ENCODE data around the gene MSN.
"Not testable (repeated sequence)": the region's sequence is repeated elsewhere in the genome, so short reads cannot be mapped to it uniquely, and the experiment has no call there.

MSN gene

DNA sequence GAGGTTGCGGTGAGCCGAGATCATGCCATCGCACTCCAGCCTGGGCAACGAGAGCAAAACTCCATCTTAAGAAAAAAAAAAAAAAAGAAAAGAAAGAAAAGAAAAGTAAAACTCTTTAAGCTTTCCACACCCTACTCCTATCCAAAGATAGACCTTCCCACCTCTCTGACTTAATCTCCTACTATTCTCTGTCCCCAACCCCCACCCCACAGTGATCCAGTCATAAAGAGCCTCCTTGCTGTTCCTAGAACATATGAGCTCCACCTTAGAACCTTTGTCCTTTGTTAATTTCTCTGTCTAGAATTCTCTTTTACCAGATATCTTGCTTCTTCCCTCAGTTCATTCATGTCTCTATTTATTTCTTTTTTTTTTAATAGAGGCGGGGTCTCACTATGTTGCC is 30.1 kb upstream of the MSN start:
- DNase-seq (ENCODE audit: low spot score), result no peak
- TF ChIP-seq, protein P1, sequence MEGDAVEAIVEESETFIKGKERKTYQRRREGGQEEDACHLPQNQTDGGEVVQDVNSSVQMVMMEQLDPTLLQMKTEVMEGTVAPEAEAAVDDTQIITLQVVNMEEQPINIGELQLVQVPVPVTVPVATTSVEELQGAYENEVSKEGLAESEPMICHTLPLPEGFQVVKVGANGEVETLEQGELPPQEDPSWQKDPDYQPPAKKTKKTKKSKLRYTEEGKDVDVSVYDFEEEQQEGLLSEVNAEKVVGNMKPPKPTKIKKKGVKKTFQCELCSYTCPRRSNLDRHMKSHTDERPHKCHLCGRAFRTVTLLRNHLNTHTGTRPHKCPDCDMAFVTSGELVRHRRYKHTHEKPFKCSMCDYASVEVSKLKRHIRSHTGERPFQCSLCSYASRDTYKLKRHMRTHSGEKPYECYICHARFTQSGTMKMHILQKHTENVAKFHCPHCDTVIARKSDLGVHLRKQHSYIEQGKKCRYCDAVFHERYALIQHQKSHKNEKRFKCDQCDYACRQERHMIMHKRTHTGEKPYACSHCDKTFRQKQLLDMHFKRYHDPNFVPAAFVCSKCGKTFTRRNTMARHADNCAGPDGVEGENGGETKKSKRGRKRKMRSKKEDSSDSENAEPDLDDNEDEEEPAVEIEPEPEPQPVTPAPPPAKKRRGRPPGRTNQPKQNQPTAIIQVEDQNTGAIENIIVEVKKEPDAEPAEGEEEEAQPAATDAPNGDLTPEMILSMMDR (IDR thresholded peaks at IDR 0.05; ENCODE audit: extremely low read depth, missing control alignments), result no peak

- no peak for DNase-seq (ENCODE audit: low spot score)
- TF ChIP-seq, protein P1 (IDR thresholded peaks at IDR 0.05; ENCODE audit: extremely low read depth, missing control alignments), result no peak
These were observed 24.5 kb upstream of the MSN start for GRCh38 chrX:65642914-65643491.

DNA sequence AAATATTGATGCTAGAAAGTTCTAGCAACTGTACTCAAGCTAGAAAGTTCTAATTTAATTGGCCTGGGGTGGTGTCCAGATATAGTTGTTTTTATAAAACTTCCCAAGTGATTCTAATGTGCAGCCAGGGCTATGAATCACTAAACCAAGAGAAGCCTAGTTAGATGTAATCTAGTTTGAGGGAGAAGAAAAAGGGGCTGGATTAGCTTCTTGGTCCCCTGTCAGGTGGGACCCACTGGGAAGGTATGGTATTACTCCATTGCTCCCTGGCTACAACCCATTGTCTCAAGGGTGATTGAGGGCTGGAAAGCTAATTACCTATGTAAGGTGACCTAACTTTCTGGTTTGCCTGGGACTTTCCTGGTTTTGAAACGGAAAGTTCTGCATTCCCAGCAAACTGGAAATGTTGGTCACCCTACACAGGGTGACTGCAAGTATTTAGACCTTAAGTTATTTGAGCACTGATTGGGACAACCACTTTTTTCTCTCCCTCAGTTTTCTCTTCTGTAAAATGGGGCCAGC is 23.9 kb upstream of the MSN start:
- TF ChIP-seq, protein P1 (IDR thresholded peaks at IDR 0.05; ENCODE audit: extremely low read depth, missing control alignments), result no peak
- DNase-seq (ENCODE audit: low spot score), result no peak

GRCh38 chrX:65644621-65645289 is 22.7 kb upstream of the MSN start:
- no peak for DNase-seq (ENCODE audit: low spot score)
- TF ChIP-seq, protein P1 (IDR thresholded peaks at IDR 0.05; ENCODE audit: extremely low read depth, missing control alignments), result no peak

DNA sequence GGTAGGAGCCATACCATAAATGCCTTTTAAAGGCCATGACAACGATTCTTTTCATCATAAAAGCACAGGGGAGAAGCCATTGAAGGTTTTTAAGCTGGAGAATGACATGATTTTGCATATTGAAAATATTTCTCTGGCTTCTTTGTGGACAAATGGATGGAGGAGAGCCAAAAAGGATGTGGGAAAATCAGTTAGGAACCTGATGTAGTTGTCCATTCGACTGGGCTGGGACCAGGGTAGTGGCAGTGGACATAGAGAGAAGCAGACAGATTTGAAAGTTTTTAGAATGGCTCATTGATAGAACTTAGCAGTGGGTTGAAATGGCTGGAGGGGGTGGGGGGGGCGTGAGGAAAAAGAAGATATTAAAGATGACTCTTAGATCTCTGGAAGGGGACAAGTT is 19.7 kb upstream of the MSN start:
- TF ChIP-seq, protein P1 (IDR thresholded peaks at IDR 0.05; ENCODE audit: extremely low read depth, missing control alignments), result no peak
- no peak for DNase-seq (ENCODE audit: low spot score)

DNA sequence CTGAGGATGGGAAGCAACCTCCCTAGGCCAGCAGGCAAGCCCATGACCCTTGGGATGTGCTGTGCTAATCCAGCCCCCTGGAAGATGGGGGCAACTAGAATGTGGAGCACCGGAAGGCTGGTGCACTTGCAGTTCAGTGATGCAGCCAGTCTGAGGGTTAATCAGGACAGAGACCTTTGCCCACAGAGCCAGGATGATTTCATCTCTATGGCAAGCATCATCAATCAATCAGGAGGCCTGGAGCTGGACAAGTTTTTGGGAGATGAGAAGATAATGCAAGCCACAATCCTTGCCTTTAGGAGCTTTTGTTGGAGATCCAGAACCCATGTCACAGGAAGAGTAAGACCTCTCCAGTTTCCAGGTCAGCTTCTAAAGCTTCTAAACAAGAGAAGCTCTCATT is 15.4 kb upstream of the MSN start:
- DNase-seq (ENCODE audit: low spot score), result no peak
- TF ChIP-seq, protein P1 (IDR thresholded peaks at IDR 0.05; ENCODE audit: extremely low read depth, missing control alignments), result no peak

GRCh38 chrX:65657009-65657441 is 10.4 kb upstream of the MSN start:
- not testable (repeated sequence) for DNase-seq (ENCODE audit: low spot score)

DNA sequence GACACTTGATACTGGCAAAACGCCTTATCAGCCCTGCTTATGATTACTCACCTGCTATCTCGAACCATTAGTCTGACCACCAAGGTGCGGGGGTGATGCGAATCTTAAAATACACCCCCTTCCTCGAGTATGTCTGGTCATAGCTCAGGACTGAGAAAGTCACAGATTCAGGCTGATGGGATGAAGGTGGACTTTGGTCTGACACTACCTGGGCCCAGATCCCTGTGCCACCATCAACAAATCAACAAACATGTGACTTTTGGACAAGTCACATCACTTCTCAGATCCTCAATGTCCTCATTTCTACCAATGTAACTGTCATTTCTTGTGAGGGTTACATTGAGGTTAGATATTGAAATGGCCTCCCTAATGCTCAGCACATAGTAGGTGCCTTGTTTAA is 9.8 kb upstream of the MSN start:
- TF ChIP-seq, protein P1 (IDR thresholded peaks at IDR 0.05; ENCODE audit: extremely low read depth, missing control alignments), result no peak
- no peak for DNase-seq (ENCODE audit: low spot score)
